ENCODE measurements around the gene RGS16. TPM values are rescaled to one million over a fixed set of nuclear protein-coding genes. Genes with fewer than 3 reads are reported as not detected.

RGS16 gene
- polyA plus RNA-seq, 1 donor (not counting 4 experiments of a cell fraction or from before 2014, with no cell fraction given): 0.34 TPM

DNA sequence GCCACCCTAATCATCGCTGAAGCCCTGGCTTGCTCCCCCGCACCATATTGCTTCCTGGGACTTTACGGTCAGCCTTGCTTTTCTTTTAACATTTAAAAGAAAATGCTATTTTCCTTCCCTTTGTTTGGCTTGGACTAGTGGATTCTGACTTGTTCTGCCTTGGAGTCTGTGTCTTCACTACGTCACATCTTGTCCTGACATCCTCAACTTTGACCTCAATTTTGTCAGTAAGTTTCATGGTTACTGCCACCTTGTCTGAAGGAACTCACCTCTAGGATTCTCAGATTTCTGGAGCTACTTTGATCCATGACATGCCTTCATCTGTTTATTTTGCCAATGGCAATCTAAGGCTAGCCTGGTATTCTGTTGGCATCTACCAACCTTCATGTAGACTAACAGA is 19.4 kb downstream of the RGS16 start:
- H3K79me2 ChIP-seq (ENCODE audit: control insufficient read depth, insufficient read depth, low read length): no peaks in the 10 kb centered on the region
- H4K20me1 ChIP-seq (ENCODE audit: control insufficient read depth, extremely low read depth, insufficient read depth, low read length): no peaks in the 10 kb centered on the region
- TF ChIP-seq, protein P1, sequence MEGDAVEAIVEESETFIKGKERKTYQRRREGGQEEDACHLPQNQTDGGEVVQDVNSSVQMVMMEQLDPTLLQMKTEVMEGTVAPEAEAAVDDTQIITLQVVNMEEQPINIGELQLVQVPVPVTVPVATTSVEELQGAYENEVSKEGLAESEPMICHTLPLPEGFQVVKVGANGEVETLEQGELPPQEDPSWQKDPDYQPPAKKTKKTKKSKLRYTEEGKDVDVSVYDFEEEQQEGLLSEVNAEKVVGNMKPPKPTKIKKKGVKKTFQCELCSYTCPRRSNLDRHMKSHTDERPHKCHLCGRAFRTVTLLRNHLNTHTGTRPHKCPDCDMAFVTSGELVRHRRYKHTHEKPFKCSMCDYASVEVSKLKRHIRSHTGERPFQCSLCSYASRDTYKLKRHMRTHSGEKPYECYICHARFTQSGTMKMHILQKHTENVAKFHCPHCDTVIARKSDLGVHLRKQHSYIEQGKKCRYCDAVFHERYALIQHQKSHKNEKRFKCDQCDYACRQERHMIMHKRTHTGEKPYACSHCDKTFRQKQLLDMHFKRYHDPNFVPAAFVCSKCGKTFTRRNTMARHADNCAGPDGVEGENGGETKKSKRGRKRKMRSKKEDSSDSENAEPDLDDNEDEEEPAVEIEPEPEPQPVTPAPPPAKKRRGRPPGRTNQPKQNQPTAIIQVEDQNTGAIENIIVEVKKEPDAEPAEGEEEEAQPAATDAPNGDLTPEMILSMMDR (optimal IDR thresholded peaks at IDR 0.05 in 1 of 3, IDR thresholded peaks at IDR 0.05 in 1 of 3, conservative IDR thresholded peaks at IDR 0.05 in 1 of 3; ENCODE audit: extremely low read depth in 1 of 3, insufficient read depth in 2 of 3, low read length in 3 of 3): no peak
- TF ChIP-seq EZH2 (IDR thresholded peaks at IDR 0.05; ENCODE audit: low read length): no peak
- no peak for DNase-seq (ENCODE audit: low read depth, low spot score)
- no peak overlapping the region for H3K4me3 ChIP-seq (ENCODE audit: control insufficient read depth in 2 of 3, extremely low read depth in 1 of 3, insufficient read depth in 2 of 3, low read depth in 1 of 3, low read length in 3 of 3)
- no peaks in the 10 kb centered on the region for H3K9me3 ChIP-seq (ENCODE audit: control insufficient read depth, low read depth, low read length)
- no peaks in the 10 kb centered on the region for H3K27me3 ChIP-seq (ENCODE audit: control insufficient read depth, extremely low read depth, insufficient read depth, low read length)
- peaks cover 4% of the 10 kb centered on the region for H3K4me1 ChIP-seq (ENCODE audit: control insufficient read depth, extremely low read depth, insufficient read depth, low read length)
- no peak overlapping the region for H3K4me2 ChIP-seq (ENCODE audit: control insufficient read depth, extremely low read depth, insufficient read depth, low read depth, low read length)
- peaks cover 0 to 8% of the 10 kb centered on the region in 2 experiments for H3K36me3 ChIP-seq (ENCODE audit: control insufficient read depth in 2 of 2, extremely low read depth in 1 of 2, insufficient read depth in 2 of 2, low read length in 2 of 2)
- no peak overlapping the region for H3K27ac ChIP-seq (ENCODE audit: control insufficient read depth, insufficient read depth, low read length)
- H3K9ac ChIP-seq (ENCODE audit: control insufficient read depth, extremely low read depth, insufficient read depth, low read length): no peak overlapping the region
- FAIRE-seq: no peak
- no peaks in the 10 kb centered on the region for H3K9me1 ChIP-seq (ENCODE audit: control insufficient read depth, extremely low read depth, insufficient read depth, low read length)
- H2AFZ ChIP-seq (ENCODE audit: control insufficient read depth, low read length): no peak overlapping the region
- dilution Hi-C loops (cut with MboI; ENCODE audit: extremely low pct_ligation_motif_present, low sequenced_read_pairs): loop anchor here (25.0 kb wide), 3 partner anchors 147 to 497 kb away; partner anchors contain the start of gene NPL

DNA sequence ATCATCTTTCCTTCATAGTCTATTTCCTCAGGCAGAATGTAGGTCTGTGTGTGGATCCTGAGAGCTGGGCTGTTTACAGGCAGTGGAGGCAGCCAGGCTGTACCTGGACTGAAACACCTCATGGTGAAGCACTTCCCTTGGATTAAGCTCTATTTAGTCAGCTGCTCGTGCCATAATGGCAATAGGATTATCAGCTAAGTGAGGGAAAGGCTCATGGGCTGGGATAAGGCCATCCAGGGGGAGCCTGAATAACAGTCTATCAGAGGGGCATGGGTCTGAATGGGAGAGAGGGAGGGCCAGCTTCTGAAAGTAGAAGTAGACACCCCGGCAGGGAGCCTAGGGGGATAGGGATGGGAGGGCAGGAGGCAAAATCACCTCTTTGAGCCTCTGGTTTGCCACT is 23.5 kb downstream of the RGS16 start:
- no peak overlapping the region for H3K9ac ChIP-seq (ENCODE audit: control insufficient read depth, extremely low read depth, insufficient read depth, low read length)
- H2AFZ ChIP-seq (ENCODE audit: control insufficient read depth, low read length): no peak overlapping the region
- no peaks in the 10 kb centered on the region for H3K79me2 ChIP-seq (ENCODE audit: control insufficient read depth, insufficient read depth, low read length)
- FAIRE-seq: no peak
- peaks cover 0 to 9% of the 10 kb centered on the region in 2 experiments for H3K36me3 ChIP-seq (ENCODE audit: control insufficient read depth in 2 of 2, extremely low read depth in 1 of 2, insufficient read depth in 2 of 2, low read length in 2 of 2)
- dilution Hi-C loops (cut with MboI; ENCODE audit: extremely low pct_ligation_motif_present, low sequenced_read_pairs): loop anchor here (25.0 kb wide), 3 partner anchors 143 to 493 kb away; partner anchors contain the start of gene NPL
- H3K4me2 ChIP-seq (ENCODE audit: control insufficient read depth, extremely low read depth, insufficient read depth, low read depth, low read length): no peak overlapping the region
- H3K4me1 ChIP-seq (ENCODE audit: control insufficient read depth, extremely low read depth, insufficient read depth, low read length): peaks cover 2% of the 10 kb centered on the region
- no peak overlapping the region for H3K27ac ChIP-seq (ENCODE audit: control insufficient read depth, insufficient read depth, low read length)
- H3K9me3 ChIP-seq (ENCODE audit: control insufficient read depth, low read depth, low read length): no peaks in the 10 kb centered on the region
- no peak overlapping the region for H3K4me3 ChIP-seq (ENCODE audit: control insufficient read depth in 2 of 3, extremely low read depth in 1 of 3, insufficient read depth in 2 of 3, low read depth in 1 of 3, low read length in 3 of 3)
- no peaks in the 10 kb centered on the region for H3K9me1 ChIP-seq (ENCODE audit: control insufficient read depth, extremely low read depth, insufficient read depth, low read length)
- H4K20me1 ChIP-seq (ENCODE audit: control insufficient read depth, extremely low read depth, insufficient read depth, low read length): no peaks in the 10 kb centered on the region
- TF ChIP-seq, protein P1 (optimal IDR thresholded peaks at IDR 0.05 in 1 of 3, IDR thresholded peaks at IDR 0.05 in 1 of 3, conservative IDR thresholded peaks at IDR 0.05 in 1 of 3; ENCODE audit: extremely low read depth in 1 of 3, insufficient read depth in 2 of 3, low read length in 3 of 3): no peak
- TF ChIP-seq EZH2 (IDR thresholded peaks at IDR 0.05; ENCODE audit: low read length): no peak
- DNase-seq (ENCODE audit: low read depth, low spot score): no peak
- H3K27me3 ChIP-seq (ENCODE audit: control insufficient read depth, extremely low read depth, insufficient read depth, low read length): no peaks in the 10 kb centered on the region

All from keratinocyte (primary cell).